Activated naive CD8-positive, alpha-beta T cell treated with anti-CD3 and anti-CD28 coated beads, Interleukin-2, amount 10 ng/mL, durations not matched to agents 7 days and 5 days (primary cell): Measurements from ENCODE around the gene CELF1. TPM values are rescaled to one million over a fixed set of nuclear protein-coding genes. Genes with fewer than 3 reads are reported as not detected.
A peak's percentile ranks its signal among the peaks of the same experiment; 100 is the strongest.
"Not testable (repeated sequence)": the region's sequence is repeated elsewhere in the genome, so short reads cannot be mapped to it uniquely, and the experiment has no call there.

Experiments
- ATAC-seq: fragments of 150-1000 bp; cut with Tn5 transposase; one replicate; pipeline ENCODE4 v1.10.0; 2021; ENCODE audit warnings: low read depth, moderate library complexity
- POLR2A ChIA-PET: fragments of 350-600 bp; sonication (Branson Sonifier 250); formaldehyde crosslinking; loops from one replicate; lab custom pipeline; 2021; ENCODE audit warnings: antibody characterized with exemption; lab: Charles Lee
- DNase-seq: peaks from one replicate; pipeline ENCODE4 v3.0.0; 2021
- H3K27ac Mint-ChIP-seq: one replicate; pipeline ENCODE4 v1.8.0; 2022; ENCODE audit warnings: mild to moderate bottlenecking, mixed read lengths
- H3K27me3 Mint-ChIP-seq: one replicate; pipeline ENCODE4 v1.8.0; 2022; ENCODE audit warnings: mild to moderate bottlenecking, moderate library complexity, mixed read lengths
- H3K36me3 Mint-ChIP-seq: one replicate; pipeline ENCODE4 v1.8.0; 2021; ENCODE audit warnings: mild to moderate bottlenecking, mixed read lengths
- H3K4me1 Mint-ChIP-seq: one replicate; pipeline ENCODE4 v1.8.0; 2021; ENCODE audit warnings: mixed read lengths
- H3K4me3 Mint-ChIP-seq: one replicate; pipeline ENCODE4 v1.8.0; 2022; ENCODE audit warnings: mild to moderate bottlenecking, moderate library complexity, mixed read lengths
- H3K9me3 Mint-ChIP-seq: one replicate; pipeline ENCODE4 v1.8.0; 2021; ENCODE audit warnings: mixed read lengths
- total RNA-seq, 2 experiments: library from RNA; stranded (reverse); gene quantifications; one replicate each; pipeline ENCODE4 v1.2.3, GENCODE V29; 2021

The CELF1 gene
- total RNA-seq, 2 experiments from 2014 or later = 102 to 113 TPM

DNA sequence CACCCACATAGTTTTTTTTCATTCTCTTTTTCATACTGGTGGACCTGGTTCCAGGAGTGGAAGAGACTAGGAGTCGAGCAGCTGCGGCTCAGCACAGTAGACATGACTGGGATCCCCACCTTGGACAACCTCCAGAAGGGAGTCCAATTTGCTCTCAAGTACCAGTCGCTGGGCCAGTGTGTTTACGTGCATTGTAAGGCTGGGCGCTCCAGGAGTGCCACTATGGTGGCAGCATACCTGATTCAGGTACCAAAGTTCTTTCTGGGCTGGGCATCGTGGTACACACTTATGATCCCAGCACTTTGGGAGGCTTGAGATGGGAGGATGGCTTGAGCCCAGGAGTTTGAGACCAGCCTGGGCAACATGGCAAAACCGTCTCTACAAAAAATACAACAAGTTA lies 16.7 kb upstream of the CELF1 start:
- Mint-ChIP-seq H3K4me1 (peaks cover 10% of the 10 kb centered on the region), H3K36me3 (peaks cover 29% of the 10 kb centered on the region), H3K27ac (no peak overlapping the region), H3K9me3 (no peaks in the 10 kb centered on the region), H3K27me3 (no peaks in the 10 kb centered on the region), H3K4me3 (no peak overlapping the region)
- POLR2A ChIA-PET = interaction anchor here (0.6 to 1.1 kb wide), 2 partner anchors 9 to 337 kb away, joined by 3 to 8 read pairs; partner anchors contain the start of genes KBTBD4 and NDUFS3
- DNase-seq (no peak), ATAC-seq (no peak)

DNA sequence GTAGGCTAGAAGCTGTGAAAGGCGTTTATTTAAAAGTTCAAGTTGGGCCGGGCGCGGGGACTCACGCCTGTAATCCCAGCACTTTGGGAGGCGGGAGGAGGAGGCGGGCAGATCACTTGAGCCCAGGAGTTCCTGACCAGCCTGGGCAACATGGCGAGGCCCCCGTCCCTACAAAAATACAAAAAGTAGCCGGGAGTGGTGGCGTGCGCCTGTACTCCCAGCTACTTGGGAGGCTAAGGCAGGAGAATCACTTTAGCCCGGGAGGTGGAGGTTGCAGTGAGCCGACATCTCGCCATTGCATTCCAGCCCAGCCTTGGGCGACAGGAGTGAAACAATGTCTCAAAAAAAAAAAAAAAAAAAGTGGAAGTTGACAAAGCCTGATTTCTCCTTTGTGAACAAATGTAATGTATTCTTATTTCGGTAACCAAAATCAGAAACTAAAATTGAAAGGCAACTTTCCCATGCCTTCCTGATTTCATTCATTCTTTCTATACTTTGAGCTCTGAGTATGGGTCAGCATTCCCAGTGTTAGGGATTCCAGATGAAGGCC lies 13.3 kb upstream of the CELF1 start:
- Mint-ChIP-seq H3K4me1 (peaks cover 12% of the 10 kb centered on the region), H3K4me3 (peak overlapping the region; percentile 89), H3K27ac (peak overlapping the region; percentile 69), H3K36me3 (peaks cover 11% of the 10 kb centered on the region), H3K9me3 (no peaks in the 10 kb centered on the region), H3K27me3 (no peaks in the 10 kb centered on the region)
- DNase-seq = no peak
- no peak for ATAC-seq
- POLR2A ChIA-PET = interaction anchor here (0.6 to 4.2 kb wide), 9 partner anchors 11 to 283 kb away, joined by 3 to 49 read pairs (median 4); partner anchors contain the start of genes CELF1, FAM180B, KBTBD4 and NDUFS3

DNA sequence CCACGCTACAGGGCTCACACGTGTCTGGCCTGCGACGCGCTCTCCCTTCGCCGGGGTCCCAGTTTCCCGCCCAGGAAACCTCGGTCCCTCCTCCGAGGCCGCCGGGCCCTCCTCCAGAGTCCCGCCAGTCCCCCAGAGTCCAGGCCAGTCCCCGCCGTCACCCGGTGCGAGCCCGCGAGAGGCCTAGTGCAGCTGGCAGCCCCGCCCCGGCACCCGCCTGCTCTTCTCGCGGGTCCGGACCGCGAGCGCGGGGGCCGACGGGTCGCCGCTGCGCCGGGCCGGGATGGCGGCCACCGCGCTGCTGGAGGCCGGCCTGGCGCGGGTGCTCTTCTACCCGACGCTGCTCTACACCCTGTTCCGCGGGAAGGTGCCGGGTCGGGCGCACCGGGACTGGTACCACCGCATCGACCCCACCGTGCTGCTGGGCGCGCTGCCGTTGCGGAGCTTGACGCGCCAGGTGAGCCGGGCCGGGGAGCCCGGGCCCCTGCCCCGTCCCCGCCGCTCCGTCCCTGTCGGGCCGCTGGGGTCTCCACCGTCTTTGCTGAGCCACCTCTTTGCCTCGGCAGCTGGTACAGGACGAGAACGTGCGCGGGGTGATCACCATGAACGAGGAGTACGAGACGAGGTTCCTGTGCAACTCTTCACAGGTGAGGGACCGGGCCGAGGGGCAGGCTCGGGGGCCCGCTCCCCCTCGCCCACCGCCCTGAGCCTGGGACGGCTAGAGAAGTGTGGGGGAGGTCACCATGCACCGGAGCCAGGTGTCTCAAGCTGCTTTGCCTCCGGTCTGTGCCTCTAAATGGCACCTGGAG lies 12.6 kb upstream of the CELF1 start, which contains the start of gene PTPMT1:
TSS of gene PTPMT1 (plus strand) at position 260 of the 809 bp plus-strand sequence. CDS start at position 284, 24 bp downstream.
- Mint-ChIP-seq H3K27ac (peak within 1 kb of the TSS; percentile 85), H3K9me3 (no peaks in the 10 kb centered on the region)

DNA sequence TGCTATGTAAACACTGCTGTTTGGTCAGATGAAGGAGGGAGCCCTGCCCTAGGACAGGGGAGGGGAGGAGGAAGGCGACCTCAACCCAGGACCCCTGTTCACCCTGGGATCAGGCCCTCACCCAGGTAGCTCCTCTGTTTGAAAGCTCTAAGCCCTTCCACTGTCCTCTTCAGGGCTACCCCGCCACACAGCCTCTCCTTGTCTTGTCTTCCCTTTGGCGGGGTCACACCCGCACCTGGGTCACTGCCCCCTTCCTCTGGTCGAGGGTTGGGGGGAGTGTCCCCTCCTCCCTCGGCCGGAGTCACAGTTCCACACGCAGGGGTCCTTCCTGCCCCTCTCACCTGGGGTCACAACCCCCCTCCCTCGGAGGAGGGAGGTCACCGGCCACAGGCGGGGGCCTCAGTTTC lies 12.0 kb upstream of the CELF1 start:
- Mint-ChIP-seq H3K27ac (peak overlapping the region; percentile 85), H3K27me3 (no peaks in the 10 kb centered on the region), H3K36me3 (peaks cover 8% of the 10 kb centered on the region), H3K4me3 (peak overlapping the region; percentile 80), H3K9me3 (no peaks in the 10 kb centered on the region), H3K4me1 (peaks cover 12% of the 10 kb centered on the region)
- POLR2A ChIA-PET = interaction anchor here (0.8 to 4.2 kb wide), 9 partner anchors 12 to 283 kb away, joined by 3 to 49 read pairs (median 4); partner anchors contain the start of genes CELF1, FAM180B, KBTBD4 and NDUFS3
- ATAC-seq (peak; percentile 2), DNase-seq (no peak)

More for the DNA sequence above, 12.6 kb upstream of the CELF1 start, which contains the start of gene PTPMT1:
- H3K4me3 Mint-ChIP-seq = peak within 1 kb of the TSS; percentile 89
- peak; percentile 94 for ATAC-seq
- no peaks in the 10 kb centered on the region for H3K27me3 Mint-ChIP-seq
- H3K36me3 Mint-ChIP-seq = peaks cover 8% of the 10 kb centered on the region
- POLR2A ChIA-PET = interaction anchor here (0.6 to 4.2 kb wide), 9 partner anchors 12 to 284 kb away, joined by 3 to 49 read pairs (median 4); partner anchors contain the start of genes CELF1, FAM180B, KBTBD4 and NDUFS3
- H3K4me1 Mint-ChIP-seq = peaks cover 12% of the 10 kb centered on the region
- DNase-seq = peak; percentile 81

DNA sequence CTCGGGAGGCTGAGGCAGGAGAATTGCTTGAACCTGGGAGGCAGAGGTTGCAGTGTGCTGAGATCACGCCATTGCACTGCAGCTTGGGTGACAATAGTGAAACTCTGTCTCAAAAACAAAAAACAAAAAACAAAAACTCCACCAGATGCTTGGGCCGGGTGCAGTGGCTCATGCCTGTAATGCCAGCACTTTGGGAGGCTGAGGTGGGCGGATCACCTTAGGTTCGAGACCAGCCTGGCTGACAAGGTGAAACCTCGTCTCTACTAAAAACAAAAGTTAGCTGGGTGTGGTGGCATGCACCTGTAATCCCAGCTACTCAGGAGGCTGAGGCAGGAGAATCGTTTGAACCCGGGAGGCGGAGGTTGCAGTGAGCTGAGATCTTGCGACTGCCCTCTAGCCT lies 11.4 kb upstream of the CELF1 start:
- ATAC-seq, H3K27me3 Mint-ChIP-seq, H3K9me3 Mint-ChIP-seq, H3K36me3 Mint-ChIP-seq, H3K27ac Mint-ChIP-seq: not testable (repeated sequence)
- DNase-seq = peak; percentile 21
- H3K4me1 Mint-ChIP-seq = peaks cover 12% of the 10 kb centered on the region
- H3K4me3 Mint-ChIP-seq = peak overlapping the region; percentile 10
- POLR2A ChIA-PET = interaction anchor here (0.5 to 4.2 kb wide), 9 partner anchors 11 to 283 kb away, joined by 3 to 49 read pairs (median 4); partner anchors contain the start of genes CELF1, FAM180B, KBTBD4 and NDUFS3

DNA sequence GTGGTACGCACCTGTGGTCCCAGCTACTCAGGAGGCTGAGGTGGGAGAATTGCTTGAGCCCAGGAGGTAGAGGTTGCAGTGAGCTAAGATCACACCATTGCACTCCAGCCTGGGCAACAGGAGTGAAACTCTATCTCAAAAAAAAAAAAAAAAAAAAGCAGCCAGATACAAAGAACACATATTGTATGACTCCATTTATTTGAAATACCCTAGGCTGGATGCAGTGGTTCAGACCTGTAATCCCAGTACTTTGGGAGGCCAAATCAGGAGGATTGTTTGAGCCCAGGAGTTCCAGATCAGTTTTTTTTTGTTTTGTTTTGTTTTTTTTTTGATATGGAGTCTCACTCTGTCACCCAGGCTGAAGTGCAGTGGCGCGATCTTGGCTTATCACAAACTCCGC lies 9.5 kb upstream of the CELF1 start:
- H3K27ac Mint-ChIP-seq, H3K27me3 Mint-ChIP-seq, DNase-seq, ATAC-seq, H3K36me3 Mint-ChIP-seq, H3K4me3 Mint-ChIP-seq, H3K9me3 Mint-ChIP-seq: not testable (repeated sequence)
- H3K4me1 Mint-ChIP-seq = peaks cover 12% of the 10 kb centered on the region
- POLR2A ChIA-PET = interaction anchor here (0.6 to 0.9 kb wide), 2 partner anchors 9 to 376 kb away, joined by 3 read pairs; no protein-coding TSS in a partner anchor

DNA sequence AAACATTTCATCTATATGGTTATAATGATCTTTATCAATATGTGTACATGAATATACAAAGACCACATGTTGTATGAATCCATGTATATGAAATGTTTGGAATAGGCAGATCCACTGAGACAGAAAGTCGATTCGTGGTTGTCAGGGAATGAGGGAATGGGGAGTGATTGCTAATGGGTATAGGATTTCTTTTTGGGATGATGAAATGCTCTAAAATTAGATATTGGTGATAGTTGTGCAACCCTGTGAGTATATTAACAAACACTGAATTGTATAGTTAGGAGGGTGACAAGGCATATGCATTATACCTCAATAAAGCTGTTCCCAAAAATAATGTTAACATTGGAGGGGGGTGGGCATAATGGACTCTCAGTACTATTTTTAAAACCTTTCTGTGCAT lies 7.5 kb upstream of the CELF1 start:
- ATAC-seq (no peak), DNase-seq (no peak)
- H3K4me1 Mint-ChIP-seq = peaks cover 7% of the 10 kb centered on the region
- POLR2A ChIA-PET = no interaction called here
- peaks cover 4% of the 10 kb centered on the region for H3K36me3 Mint-ChIP-seq
- H3K27me3 Mint-ChIP-seq = no peaks in the 10 kb centered on the region
- H3K27ac Mint-ChIP-seq = no peak overlapping the region
- no peak overlapping the region for H3K4me3 Mint-ChIP-seq
- no peaks in the 10 kb centered on the region for H3K9me3 Mint-ChIP-seq

DNA sequence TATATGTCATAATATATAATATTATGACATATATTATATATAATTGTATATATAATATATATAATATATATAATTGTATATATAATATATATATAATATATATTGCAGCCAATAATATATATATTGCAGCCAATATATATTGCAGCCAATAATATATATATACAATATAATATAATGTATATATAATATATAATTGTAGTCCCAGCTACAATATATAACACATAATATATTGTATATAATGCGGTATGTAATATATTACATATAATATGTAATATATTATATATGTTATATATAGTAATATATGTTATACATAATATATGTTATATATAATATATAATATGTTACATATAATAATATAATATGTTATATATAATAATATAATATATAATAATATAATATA lies 5.8 kb upstream of the CELF1 start:
- Mint-ChIP-seq H3K4me1 (peaks cover 8% of the 10 kb centered on the region), H3K27ac (no peak overlapping the region)
- POLR2A ChIA-PET = no interaction called here

DNA sequence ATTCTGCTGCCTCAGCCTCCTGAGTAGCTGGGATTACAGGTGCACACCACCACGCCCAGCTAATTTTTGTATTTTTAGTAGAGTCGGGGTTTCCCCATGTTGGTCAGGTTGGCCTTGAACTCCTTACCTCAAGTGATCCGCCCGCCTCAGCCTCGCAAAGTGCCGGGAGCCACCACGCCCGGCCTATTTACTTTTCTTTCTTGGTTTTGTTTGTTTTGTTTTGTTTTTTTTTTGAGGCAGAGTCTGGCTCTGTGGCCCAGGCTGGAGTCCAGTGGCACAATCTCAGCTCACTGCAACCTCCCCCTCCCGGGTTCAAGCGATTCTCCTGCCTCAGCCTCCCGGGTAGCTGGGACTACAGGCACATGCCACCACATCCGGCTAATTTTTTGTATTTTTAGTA lies 4.1 kb upstream of the CELF1 start:
- not testable (repeated sequence) for H3K9me3 Mint-ChIP-seq, H3K27ac Mint-ChIP-seq, H3K27me3 Mint-ChIP-seq, ATAC-seq, DNase-seq, H3K36me3 Mint-ChIP-seq, H3K4me3 Mint-ChIP-seq, H3K4me1 Mint-ChIP-seq
- POLR2A ChIA-PET = interaction anchor here (1.1 kb wide), 1 partner anchor 22 kb away, joined by 3 read pairs; no protein-coding TSS in a partner anchor

More for the DNA sequence above, 5.8 kb upstream of the CELF1 start:
- Mint-ChIP-seq H3K36me3 (peaks cover 2% of the 10 kb centered on the region), H3K27me3 (no peaks in the 10 kb centered on the region), H3K4me3 (no peak overlapping the region), H3K9me3 (no peaks in the 10 kb centered on the region)
- no peak for DNase-seq
- ATAC-seq = no peak

DNA sequence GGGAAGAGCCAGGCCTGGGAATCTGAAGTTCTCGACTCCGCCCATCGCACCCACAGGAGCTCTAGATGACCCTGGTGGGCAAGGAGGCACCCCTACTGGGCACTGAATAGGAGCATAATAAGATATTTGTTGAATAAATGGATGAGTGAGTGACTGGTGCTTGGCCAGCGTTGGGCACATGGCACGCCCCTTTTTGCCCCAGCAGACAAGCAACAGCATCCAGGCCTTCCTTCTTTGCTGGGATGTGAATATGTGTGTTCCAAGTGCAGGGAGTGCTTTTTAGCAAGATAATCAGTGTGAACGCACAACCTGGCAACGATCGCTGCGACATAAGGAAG lies 443 bp upstream of the CELF1 start:
- Mint-ChIP-seq H3K27me3 (no peaks in the 10 kb centered on the region), H3K27ac (peak overlapping the region; percentile 83), H3K9me3 (no peaks in the 10 kb centered on the region), H3K4me1 (peaks cover 26% of the 10 kb centered on the region), H3K36me3 (peaks cover 9% of the 10 kb centered on the region), H3K4me3 (peak overlapping the region; percentile 88)
- ATAC-seq (peak; percentile 32), DNase-seq (no peak)
- POLR2A ChIA-PET = interaction anchor here (0.6 to 3.5 kb wide), 7 partner anchors 9 to 125 kb away, joined by 3 to 36 read pairs (median 3); partner anchors contain the start of genes KBTBD4, NDUFS3 and PTPMT1

DNA sequence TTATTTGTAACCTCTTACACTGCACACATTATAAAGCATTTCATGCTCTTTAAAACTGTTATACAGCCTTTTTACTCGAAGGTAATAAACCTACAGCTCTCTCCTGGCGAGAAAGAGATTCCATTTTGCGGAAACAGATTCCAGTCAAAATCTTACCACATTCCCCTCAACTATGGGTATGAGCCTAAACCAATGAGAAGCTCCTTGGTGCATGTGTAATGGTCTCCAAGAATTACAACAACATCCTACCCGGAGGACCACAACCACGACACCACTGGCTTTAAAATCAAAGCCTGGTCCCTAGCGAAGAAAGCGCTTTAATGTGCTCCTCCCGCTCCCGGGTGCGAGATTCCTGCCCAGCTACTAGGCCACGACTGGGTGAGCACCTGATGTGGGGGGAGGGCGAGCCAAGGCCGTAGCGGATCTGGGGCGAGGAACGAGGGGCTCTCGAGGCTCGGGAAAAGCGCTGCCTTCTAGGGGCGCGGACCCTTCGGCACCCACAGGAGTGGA lies 821 bp downstream of the CELF1 start:
- peaks cover 12% of the 10 kb centered on the region for H3K36me3 Mint-ChIP-seq
- ATAC-seq (no peak), DNase-seq (no peak)
- no peaks in the 10 kb centered on the region for H3K27me3 Mint-ChIP-seq
- H3K4me3 Mint-ChIP-seq = peak overlapping the region; percentile 90
- peak overlapping the region; percentile 92 for H3K27ac Mint-ChIP-seq
- H3K4me1 Mint-ChIP-seq = peaks cover 31% of the 10 kb centered on the region
- no peaks in the 10 kb centered on the region for H3K9me3 Mint-ChIP-seq
- POLR2A ChIA-PET = interaction anchor here (0.6 to 3.5 kb wide), 8 partner anchors 13 to 296 kb away, joined by 3 to 36 read pairs (median 4); partner anchors contain the start of genes KBTBD4, NDUFS3, NUP160 and PTPMT1

DNA sequence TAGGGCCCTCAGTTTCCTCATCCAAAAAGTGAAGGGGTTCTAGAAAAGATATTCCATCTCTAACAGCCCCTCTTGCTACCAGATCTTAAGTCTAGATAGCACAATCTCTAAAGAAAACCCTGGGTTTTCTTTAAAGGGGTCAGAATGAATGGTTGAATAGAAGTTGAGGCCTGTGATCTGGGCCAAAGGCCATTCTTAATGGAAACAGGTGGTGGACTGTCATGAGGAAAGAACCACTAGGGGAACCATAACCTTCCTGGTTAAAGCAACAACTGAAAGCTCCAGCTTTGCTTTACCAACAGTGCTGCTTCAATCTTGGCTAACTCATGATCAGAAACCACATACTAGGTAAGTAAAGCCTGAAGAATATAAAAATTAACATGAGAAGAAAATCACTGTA lies 1.8 kb downstream of the CELF1 start:
- no peaks in the 10 kb centered on the region for H3K9me3 Mint-ChIP-seq
- peak overlapping the region; percentile 66 for H3K27ac Mint-ChIP-seq
- peak overlapping the region; percentile 90 for H3K4me3 Mint-ChIP-seq
- POLR2A ChIA-PET = interaction anchor here (1.2 to 3.5 kb wide), 2 partner anchors 14 to 26 kb away, joined by 3 to 36 read pairs; partner anchors contain the start of gene PTPMT1
- ATAC-seq = no peak
- peaks cover 13% of the 10 kb centered on the region for H3K36me3 Mint-ChIP-seq
- DNase-seq = no peak
- peaks cover 32% of the 10 kb centered on the region for H3K4me1 Mint-ChIP-seq
- no peaks in the 10 kb centered on the region for H3K27me3 Mint-ChIP-seq
